NCI-H446 (cell line): ENCODE results near the gene SESN3.
"Not testable (repeated sequence)": the region's sequence is repeated elsewhere in the genome, so short reads cannot be mapped to it uniquely, and the experiment has no call there.

Experiments used
- DNase-seq, 2 experiments: peaks; one replicate each; lab custom pipeline; 2025; lab: John Stamatoyannopoulos, UW

Gene SESN3

GRCh38 chr11:95231127-95231880 is at the start of gene SESN3:
TSS of gene SESN3 (minus strand) at chr11:95231202. CDS start at chr11:95230860, 342 bp downstream.
- peak; percentile 97 to 99 for DNase-seq

GRCh38 chr11:95279921-95280868 is 49.2 kb upstream of the SESN3 start:
- DNase-seq = peak in 1 of 2 experiments; percentile 71

GRCh38 chr11:95277868-95278267 is 46.9 kb upstream of the SESN3 start:
- no peak for DNase-seq

- no peak for DNase-seq
These were observed 45.1 kb upstream of the SESN3 start for GRCh38 chr11:95276139-95276538.

GRCh38 chr11:95273618-95274017 is 42.6 kb upstream of the SESN3 start:
- DNase-seq = not testable (repeated sequence)

- peak in 1 of 2 experiments; percentile 63 for DNase-seq
These were observed 38.2 kb upstream of the SESN3 start for GRCh38 chr11:95269036-95269819.

GRCh38 chr11:95268391-95268790 is 37.4 kb upstream of the SESN3 start:
- no peak for DNase-seq

- DNase-seq = no peak
These were observed 36.7 kb upstream of the SESN3 start for GRCh38 chr11:95267601-95268213.

- no peak for DNase-seq
These were observed 35.9 kb upstream of the SESN3 start for GRCh38 chr11:95266751-95267374.

GRCh38 chr11:95264881-95265280 is 33.9 kb upstream of the SESN3 start:
- DNase-seq = no peak

GRCh38 chr11:95262994-95263765 is 32.2 kb upstream of the SESN3 start:
- DNase-seq = no peak

GRCh38 chr11:95257456-95257971 is 26.5 kb upstream of the SESN3 start:
- DNase-seq = no peak

- DNase-seq = no peak
These were observed 25.3 kb upstream of the SESN3 start for GRCh38 chr11:95256321-95256779.

GRCh38 chr11:95255251-95256145 is 24.5 kb upstream of the SESN3 start:
- peak in 1 of 2 experiments; percentile 13 for DNase-seq

GRCh38 chr11:95254716-95255115 is 23.7 kb upstream of the SESN3 start:
- DNase-seq = no peak

GRCh38 chr11:95254131-95254704 is 23.2 kb upstream of the SESN3 start:
- DNase-seq = peak; percentile 80 to 93

- peak in 1 of 2 experiments; percentile 24 for DNase-seq
These were observed 22.1 kb upstream of the SESN3 start for GRCh38 chr11:95253141-95253540.

GRCh38 chr11:95252586-95252985 is 21.6 kb upstream of the SESN3 start:
- no peak for DNase-seq
